Activated B cell treated with CpG ODN at 0.5 μM for 24 hours (primary cell): ENCODE results near the gene RAPGEF4. TPM values are rescaled to one million over a fixed set of nuclear protein-coding genes. Genes with fewer than 3 reads are reported as not detected.

Experiments used
- ATAC-seq: fragments of 200-7000 bp; cut with Tn5 transposase; one replicate; pipeline ENCODE4 v1.10.0; 2021; ENCODE audit warnings: low read depth, mild to moderate bottlenecking, moderate library complexity
- CTCF ChIA-PET: fragments of 350-600 bp; sonication (Branson Sonifier 250); formaldehyde crosslinking; loops from one replicate; lab custom pipeline; 2021; ENCODE audit warnings: antibody characterized with exemption; lab: Charles Lee
- POLR2A ChIA-PET: fragments of 350-600 bp; sonication (Branson Sonifier 250); formaldehyde crosslinking; loops from one replicate; lab custom pipeline; 2021; ENCODE audit warnings: antibody characterized with exemption; lab: Charles Lee
- DNase-seq: peaks from one replicate; pipeline ENCODE4 v3.0.0; 2022
- H3K27ac Mint-ChIP-seq: one replicate; pipeline ENCODE4 v1.8.0; 2020; ENCODE audit warnings: mixed read lengths
- H3K27me3 Mint-ChIP-seq: one replicate; pipeline ENCODE4 v1.8.0; 2021; ENCODE audit warnings: mixed read lengths
- H3K36me3 Mint-ChIP-seq: one replicate; pipeline ENCODE4 v1.8.0; 2021; ENCODE audit warnings: low read depth, mixed read lengths
- H3K4me1 Mint-ChIP-seq: one replicate; pipeline ENCODE4 v1.8.0; 2021; ENCODE audit warnings: mixed read lengths
- H3K4me3 Mint-ChIP-seq: one replicate; pipeline ENCODE4 v1.8.0; 2020; ENCODE audit warnings: mild to moderate bottlenecking, mixed read lengths
- H3K9me3 Mint-ChIP-seq: one replicate; pipeline ENCODE4 v1.8.0; 2020; ENCODE audit warnings: mixed read lengths
- CTCF ChIP-seq: fragments of 200-600 bp; IDR thresholded peaks from one replicate; pipeline ENCODE4 v1.8.0; 2022; ENCODE audit warnings: antibody characterized with exemption, mild to moderate bottlenecking
- intact Hi-C: fragments of 100-400 bp; cut with micrococcal nuclease; formaldehyde crosslinking; loops from one replicate; pipeline ENCODE4 v1.15.1; 2024
- total RNA-seq: library from RNA; stranded (reverse); gene quantifications from 2 replicates; pipeline ENCODE4 v1.2.3, GENCODE V29; 2022

RAPGEF4 gene
- total RNA-seq, 1 donor from 2014 or later, result not detected

GRCh38 chr2:173044686-173045085, 309.0 kb downstream of the RAPGEF4 start:
- Mint-ChIP-seq H3K27me3 (no peaks in the 10 kb centered on the region), H3K36me3 (no peaks in the 10 kb centered on the region), H3K4me1 (no peaks in the 10 kb centered on the region), H3K4me3 (no peak overlapping the region), H3K9me3 (no peaks in the 10 kb centered on the region), H3K27ac (no peak overlapping the region)
- ATAC-seq (no peak), DNase-seq (no peak)
- intact Hi-C loops, result no loop called here
- no peak for TF ChIP-seq CTCF
- ChIA-PET CTCF (no interaction called here), POLR2A (no interaction called here)

DNA sequence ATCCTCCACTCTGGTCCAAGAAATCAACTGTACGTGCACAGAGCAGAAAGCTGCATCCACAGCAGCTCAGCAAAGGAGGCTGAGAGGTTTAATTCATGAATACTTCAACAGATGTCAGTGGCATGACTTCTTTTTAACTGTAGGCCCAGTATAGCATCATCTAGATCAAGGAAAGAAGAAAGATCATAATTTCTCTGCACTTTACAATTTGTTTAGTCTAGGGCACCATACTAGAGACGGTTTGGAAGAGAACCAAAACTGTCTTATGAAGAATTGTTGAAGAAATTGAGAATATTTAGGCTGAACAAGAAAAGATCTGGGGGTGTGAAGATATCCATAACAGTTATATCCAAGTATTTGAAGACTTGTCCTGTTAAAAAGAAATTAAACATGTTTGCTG, 309.5 kb downstream of the RAPGEF4 start:
- Mint-ChIP-seq H3K9me3 (no peaks in the 10 kb centered on the region), H3K4me1 (no peaks in the 10 kb centered on the region), H3K27me3 (no peaks in the 10 kb centered on the region), H3K36me3 (no peaks in the 10 kb centered on the region), H3K27ac (no peak overlapping the region), H3K4me3 (no peak overlapping the region)
- DNase-seq (no peak), ATAC-seq (no peak)
- TF ChIP-seq CTCF, result no peak
- ChIA-PET CTCF (no interaction called here), POLR2A (no interaction called here)
- intact Hi-C loops, result no loop called here

- Mint-ChIP-seq H3K27ac (no peak overlapping the region), H3K27me3 (peaks cover 2% of the 10 kb centered on the region), H3K4me3 (no peak overlapping the region), H3K4me1 (no peaks in the 10 kb centered on the region), H3K36me3 (no peaks in the 10 kb centered on the region), H3K9me3 (no peaks in the 10 kb centered on the region)
- ChIA-PET CTCF (no interaction called here), POLR2A (no interaction called here)
- intact Hi-C loops, result no loop called here
- DNase-seq (no peak), ATAC-seq (no peak)
- no peak for TF ChIP-seq CTCF
These were observed 312.9 kb downstream of the RAPGEF4 start for GRCh38 chr2:173048522-173048896.

DNA sequence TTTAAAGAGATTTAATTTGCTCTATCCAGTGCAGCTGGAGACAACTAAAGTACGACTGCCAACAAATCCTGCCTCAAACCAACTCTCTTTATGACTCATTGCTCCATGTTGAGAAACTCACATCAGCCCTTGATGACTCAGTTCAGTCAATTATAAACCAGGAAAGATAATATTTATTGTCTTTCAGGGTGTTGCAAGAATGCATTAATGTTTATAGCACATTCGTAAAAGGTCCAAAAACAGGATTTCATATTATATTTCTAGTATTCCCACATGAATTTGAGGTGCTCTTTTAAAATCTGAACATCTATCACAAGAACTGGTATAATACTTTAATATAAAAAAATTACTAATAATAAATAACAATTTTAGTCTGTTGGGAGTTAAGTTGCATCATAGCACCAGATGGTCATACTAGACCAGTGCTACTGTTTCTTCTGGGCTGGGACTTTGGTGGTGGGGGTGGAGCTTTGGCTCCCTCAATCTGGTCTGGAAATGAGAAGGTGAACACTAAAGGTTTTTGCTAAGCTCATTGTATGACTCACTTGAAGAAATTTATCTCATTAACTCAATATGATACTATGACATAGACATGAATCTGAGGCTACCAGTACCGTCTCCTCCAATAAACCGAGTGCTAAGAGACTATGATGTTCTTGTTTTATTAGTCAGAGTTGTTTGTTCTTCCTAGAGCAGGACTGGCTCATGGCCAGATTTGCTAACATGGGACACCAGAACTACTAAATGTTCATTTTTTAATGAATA, 313.4 kb downstream of the RAPGEF4 start:
- Mint-ChIP-seq H3K36me3 (no peaks in the 10 kb centered on the region), H3K9me3 (no peaks in the 10 kb centered on the region), H3K27ac (no peak overlapping the region), H3K27me3 (peaks cover 3% of the 10 kb centered on the region), H3K4me1 (no peaks in the 10 kb centered on the region), H3K4me3 (no peak overlapping the region)
- no peak for TF ChIP-seq CTCF
- POLR2A ChIA-PET, result no interaction called here
- CTCF ChIA-PET, result no interaction called here
- intact Hi-C loops, result no loop called here
- DNase-seq, result no peak
- no peak for ATAC-seq

DNA sequence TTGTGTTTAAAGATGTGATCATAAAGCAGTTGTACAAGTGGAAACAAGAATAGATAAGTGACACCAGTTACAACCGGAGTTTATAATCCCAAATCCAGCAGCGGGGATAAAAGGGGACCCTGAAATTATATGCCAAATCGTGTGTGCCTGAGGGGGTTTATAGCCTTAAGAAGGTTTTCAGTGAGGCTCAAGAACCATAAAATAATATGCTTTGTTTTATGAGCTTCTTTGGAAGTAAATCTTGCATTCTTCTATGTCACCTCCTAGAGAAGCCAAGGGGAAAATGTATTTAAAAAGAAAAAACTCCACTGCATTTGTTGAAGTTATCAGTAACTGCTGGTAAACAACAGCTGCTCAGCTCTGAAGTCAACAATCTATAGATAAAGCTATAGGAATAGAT, 314.2 kb downstream of the RAPGEF4 start:
- Mint-ChIP-seq H3K9me3 (no peaks in the 10 kb centered on the region), H3K4me1 (no peaks in the 10 kb centered on the region), H3K27ac (no peak overlapping the region), H3K4me3 (no peak overlapping the region), H3K27me3 (peaks cover 3% of the 10 kb centered on the region), H3K36me3 (no peaks in the 10 kb centered on the region)
- DNase-seq (no peak), ATAC-seq (no peak)
- intact Hi-C loops, result no loop called here
- ChIA-PET CTCF (no interaction called here), POLR2A (no interaction called here)
- TF ChIP-seq CTCF, result no peak
